Forelimb muscle (tissue), 1 donor: ENCODE data around the gene SCT. TPM values are rescaled to one million over a fixed set of nuclear protein-coding genes. Genes with fewer than 3 reads are reported as not detected.

ENCODE experiments used
- DNase-seq: peaks from one replicate; pipeline ENCODE4 v3.0.0-alpha.2; 2013; ENCODE audit warnings: low read depth
- polyA plus RNA-seq: library from polyadenylated mRNA; unstranded; fragments of 120-200 nt; gene quantifications from one replicate; pipeline ENCODE4 v1.2.1, GENCODE V29; 2013; ENCODE audit not compliant: insufficient read length

SCT gene
- polyA plus RNA-seq, 1 donor = 97.2 TPM

DNA sequence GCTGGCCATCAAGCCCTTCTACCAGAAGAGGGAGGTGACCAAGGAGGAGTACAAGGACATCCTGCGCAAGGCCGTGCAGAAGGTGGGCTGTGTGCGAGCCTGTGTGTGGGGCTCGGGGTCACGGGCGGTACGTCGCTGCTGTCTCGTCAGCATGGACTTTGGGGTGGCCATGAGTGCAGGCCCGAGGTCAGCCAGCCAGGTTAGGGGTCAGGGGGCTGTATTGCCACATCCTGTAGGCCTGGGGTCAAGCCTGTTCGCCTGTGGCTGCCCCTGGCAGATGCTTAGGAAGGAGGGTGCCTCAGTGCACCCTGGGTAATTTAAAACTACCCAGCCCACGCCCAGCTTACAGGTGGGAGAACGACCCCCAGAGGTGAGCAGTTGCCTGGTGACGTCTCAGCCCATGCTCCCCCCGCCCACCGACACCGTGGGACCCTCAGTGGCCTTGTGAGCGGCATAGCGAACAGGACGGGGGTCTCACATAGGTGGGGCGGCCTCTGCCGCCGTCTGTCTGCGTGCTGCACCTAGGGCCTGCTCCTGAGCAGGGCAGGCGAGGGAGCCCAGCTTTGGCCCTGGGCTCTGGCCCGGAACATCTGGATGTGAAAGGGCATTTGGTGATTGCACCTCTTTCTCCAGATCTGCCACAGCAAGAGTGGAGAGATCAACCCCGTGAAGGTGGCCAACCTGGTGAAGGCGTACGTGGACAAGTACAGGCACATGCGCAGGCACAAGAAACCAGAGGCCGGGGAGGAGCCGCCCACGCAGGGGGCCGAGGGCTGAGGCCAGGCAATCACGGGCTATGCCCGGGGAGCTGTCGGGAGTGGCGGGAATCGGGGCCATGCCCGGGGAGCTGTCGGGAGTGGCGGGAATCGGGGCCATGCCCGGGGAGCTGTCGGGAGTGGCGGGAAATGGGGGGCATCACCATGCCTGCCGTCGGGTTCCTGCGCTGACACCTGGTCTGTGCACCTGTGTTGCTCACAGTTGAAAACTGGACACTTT is 15.7 kb downstream of the SCT start:
- no peak for DNase-seq

- DNase-seq = no peak
Measured at GRCh38 chr11:610146-610801, 16.7 kb downstream of the SCT start.

GRCh38 chr11:609341-609811 is 17.6 kb downstream of the SCT start:
- no peak for DNase-seq

GRCh38 chr11:608791-609251 is 18.2 kb downstream of the SCT start:
- DNase-seq = no peak

GRCh38 chr11:607971-608659 is 18.9 kb downstream of the SCT start:
- no peak for DNase-seq

DNA sequence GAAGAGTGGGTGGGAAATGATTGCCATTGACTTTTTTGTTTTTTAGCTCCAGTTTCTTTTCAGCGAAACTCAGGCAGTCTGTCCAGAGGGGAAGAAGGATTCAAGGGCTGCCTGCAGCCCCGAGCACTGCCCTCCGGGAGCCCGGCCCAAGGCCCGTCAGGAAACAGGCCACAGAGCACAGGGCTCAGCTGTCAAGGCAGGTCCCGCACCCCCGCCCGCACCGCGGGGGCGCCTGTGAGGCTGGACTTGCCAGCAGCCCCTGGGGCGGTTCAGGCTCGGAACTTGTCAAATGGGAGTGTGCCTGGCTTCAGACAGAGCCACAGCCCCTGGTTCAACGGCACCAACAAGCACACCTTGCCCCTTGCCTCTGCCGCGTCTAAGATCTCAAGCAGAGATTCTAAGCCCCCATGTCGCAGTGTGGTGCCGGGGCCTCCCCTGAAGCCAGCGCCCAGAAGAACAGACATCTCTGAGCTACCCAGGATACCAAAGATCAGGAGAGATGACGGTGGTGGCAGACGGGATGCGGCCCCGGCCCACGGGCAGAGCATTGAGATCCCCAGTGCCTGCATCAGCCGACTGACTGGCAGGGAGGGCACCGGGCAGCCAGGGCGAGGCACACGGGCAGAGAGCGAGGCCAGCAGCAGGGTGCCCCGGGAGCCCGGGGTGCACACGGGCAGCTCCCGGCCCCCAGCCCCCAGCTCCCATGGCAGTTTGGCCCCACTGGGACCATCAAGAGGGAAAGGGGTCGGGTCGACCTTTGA is 19.8 kb downstream of the SCT start:
- no peak for DNase-seq

GRCh38 chr11:606245-606644 is 20.7 kb downstream of the SCT start:
- no peak for DNase-seq

DNA sequence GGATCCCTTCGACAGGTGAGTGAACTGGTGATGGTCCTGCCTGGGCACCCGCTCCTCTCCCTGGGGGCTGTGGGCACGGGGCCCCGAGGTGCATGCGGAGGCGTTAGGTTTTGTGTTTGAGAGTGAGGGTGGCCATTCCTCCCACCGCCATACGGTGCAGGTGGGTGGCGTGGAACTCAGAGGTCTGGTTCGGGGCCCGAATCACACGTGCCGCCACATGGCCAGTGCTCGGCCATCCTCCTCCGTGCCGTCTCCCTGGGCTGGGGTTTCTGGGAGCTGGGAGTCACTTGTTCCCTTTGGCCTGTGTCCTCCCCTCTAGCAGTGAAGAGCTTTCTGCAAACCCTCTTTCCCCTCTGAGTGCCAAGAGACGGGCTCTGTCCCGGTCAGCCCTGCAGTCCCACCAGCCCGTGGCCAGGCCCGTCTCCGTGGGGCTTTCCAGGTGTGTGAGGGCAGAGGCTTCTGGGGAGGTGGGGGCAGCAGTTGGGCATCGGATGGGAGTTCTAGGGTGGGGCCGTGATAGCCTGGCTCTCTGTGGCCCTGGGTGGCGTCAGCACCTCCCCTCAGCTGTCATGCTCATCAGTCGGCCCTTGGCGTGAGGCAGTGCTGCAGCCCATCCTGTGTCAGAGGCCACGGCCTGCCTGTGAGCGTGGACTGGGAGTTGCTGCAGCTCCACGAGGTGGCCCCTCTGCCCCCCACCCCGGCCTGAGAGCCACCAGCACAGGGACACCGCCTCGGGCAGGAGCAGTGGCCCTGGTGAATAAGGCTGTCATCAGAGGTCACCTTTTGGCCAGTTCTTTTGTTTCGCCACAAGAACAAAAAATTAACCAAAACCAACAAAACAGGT is 21.5 kb downstream of the SCT start:
- DNase-seq = no peak

DNA sequence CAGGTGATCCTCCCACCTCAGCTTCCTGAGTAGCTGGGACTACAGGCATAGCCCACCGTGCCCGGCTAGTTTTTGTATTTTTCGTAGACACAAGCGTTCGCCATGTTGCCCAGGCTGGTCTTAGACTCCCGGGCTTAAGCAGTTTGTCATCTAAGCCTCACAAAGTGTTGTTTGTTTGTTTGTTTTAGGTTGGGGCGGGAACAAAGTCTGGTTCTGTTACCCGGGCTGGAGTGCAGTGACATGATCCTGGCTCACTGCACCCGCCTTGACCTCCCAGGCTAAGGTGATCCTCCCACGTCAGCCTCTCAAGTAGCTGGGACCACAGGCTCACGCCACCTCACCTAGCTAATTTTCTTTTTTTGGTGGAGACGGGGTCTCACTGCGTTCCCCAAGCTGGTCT is 23.8 kb downstream of the SCT start:
- no peak for DNase-seq

GRCh38 chr11:601573-602245 is 25.3 kb downstream of the SCT start:
- DNase-seq = no peak

GRCh38 chr11:598005-598680 is 28.8 kb downstream of the SCT start:
- no peak for DNase-seq

- no peak for DNase-seq
Measured at GRCh38 chr11:597166-597725, 29.7 kb downstream of the SCT start.

GRCh38 chr11:596374-596773 is 30.6 kb downstream of the SCT start:
- no peak for DNase-seq

- DNase-seq = no peak
Measured at GRCh38 chr11:595400-595799, 31.6 kb downstream of the SCT start.

DNA sequence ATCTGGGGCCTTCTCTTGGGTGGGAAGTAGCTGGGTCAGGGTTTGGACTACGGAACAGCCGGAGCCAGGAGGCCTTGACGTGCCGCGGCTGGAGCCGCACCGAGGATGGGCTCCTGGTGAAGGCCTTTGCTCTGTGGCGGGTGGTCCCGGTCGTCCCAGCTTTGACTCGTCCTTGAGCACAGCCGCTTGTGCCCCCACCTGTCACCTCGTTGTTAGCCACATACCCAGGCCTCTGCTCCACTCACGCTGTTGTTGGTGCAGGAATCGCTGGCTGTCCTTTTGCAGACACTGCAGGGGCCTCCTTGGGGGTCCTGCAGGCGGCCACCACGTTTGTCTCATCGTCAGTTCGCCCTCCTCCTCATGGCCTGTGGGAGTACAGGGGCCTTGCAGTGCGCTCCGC is 33.6 kb downstream of the SCT start:
- DNase-seq = no peak

DNA sequence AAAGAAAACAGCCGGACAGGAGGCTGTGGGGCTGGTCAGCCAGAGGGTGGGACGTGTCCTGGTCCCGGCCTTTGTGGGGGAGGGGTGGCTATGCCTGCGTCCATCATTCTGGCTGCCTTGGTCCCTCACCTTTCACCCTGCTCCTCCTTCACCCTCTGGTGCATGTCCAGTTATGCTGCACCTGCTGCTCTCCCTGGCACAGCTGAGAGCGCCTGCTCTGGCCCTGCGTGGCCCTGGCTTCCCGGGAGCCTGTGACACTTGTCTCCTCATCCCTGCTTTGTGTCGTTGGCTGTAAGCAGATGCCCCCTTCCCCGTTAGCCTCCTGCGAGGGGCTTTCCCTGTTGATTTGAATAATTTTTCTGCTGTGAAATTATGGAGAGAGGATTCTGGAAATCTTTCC is 34.1 kb downstream of the SCT start:
- no peak for DNase-seq

DNA sequence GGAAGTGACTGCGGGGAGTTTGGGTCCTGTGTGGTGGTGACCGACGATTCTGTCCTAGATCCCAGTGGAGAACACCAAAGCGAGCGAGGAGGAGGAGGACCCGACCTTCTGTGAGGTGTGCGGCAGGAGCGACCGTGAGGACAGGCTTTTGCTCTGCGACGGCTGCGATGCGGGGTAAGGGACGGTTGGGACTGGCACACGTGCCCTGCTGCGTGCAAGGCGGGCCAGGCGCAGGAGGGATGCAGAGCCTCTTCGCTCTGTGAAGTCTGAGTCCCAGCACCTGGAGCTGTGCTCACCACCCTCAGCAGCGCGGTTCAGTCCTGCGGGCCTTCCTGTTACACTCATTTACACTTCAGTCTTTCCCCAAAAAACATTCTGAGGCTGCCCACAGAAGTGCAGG is 34.5 kb downstream of the SCT start:
- DNase-seq = no peak

DNA sequence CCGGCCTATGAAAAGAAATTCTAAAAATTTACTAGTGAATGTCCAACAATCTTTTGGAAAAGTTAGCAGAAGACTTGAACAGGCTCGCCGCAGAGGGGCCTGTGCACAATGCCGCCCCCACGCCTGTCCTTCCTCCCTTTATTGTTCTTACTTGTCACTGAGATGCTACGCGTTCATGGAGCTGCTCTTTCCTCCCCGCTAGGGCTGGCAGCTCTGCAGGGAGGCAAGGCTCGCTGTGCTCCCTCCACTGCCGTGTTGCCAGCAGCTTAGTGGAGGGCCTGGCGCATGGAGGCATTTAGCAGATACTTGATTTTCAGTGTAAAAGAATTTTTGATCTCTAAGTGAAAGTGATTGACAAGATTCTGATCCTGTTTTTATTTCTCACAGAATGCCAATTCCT is 36.0 kb downstream of the SCT start:
- DNase-seq = no peak

DNA sequence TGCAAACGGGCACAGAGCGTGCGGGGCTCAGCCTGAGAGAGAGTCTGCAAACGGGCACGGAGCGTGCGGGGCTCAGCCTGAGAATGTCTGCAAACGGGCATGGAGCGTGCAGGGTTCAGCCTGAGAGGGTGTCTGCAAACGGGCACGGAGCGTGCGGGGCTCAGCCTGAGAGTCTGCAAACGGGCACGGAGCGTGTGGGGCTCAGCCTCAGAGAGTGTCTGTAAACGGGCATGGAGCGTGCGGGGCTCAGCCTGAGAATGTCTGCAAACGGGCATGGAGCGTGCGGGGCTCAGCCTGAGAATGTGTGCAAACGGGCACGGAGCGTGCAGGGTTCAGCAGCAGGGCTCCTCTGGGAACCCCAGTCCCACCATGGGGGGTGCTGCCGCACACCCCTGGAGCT is 37.2 kb downstream of the SCT start:
- DNase-seq = no peak
